HepG2 (cell line): ENCODE measurements around the gene FKBP1A. TPM values are rescaled to one million over a fixed set of nuclear protein-coding genes. Genes with fewer than 3 reads are reported as not detected.

Experiments
- CREM ChIP-seq, 2 experiments: sonication (generic) in 1 of 2; formaldehyde crosslinking in 1 of 2; IDR thresholded peaks; 2 replicates each; pipeline versions ENCODE4 v1.4.0 to v1.6.1; 2016 to 2020; ENCODE audit warnings: antibody characterized with exemption in 1 of 2, mild to moderate bottlenecking in 1 of 2, missing genetic modification reagents in 1 of 2
- DR1 ChIP-seq: sonication (generic); formaldehyde crosslinking; IDR thresholded peaks from 2 replicates; pipeline ENCODE4 v1.8.0; 2021; ENCODE audit warnings: mild to moderate bottlenecking, missing genetic modification reagents, inconsistent platforms
- ISX ChIP-seq: sonication (generic); formaldehyde crosslinking; conservative IDR thresholded peaks from 2 replicates; pipeline ENCODE4 v1.5.0; 2020; ENCODE audit warnings: missing genetic modification reagents
- NCOA1 ChIP-seq: sonication (generic); formaldehyde crosslinking; IDR thresholded peaks from 2 replicates; pipeline ENCODE4 v1.9.0; 2021; ENCODE audit warnings: missing genetic modification reagents
- TEAD2 ChIP-seq: sonication (generic); formaldehyde crosslinking; IDR thresholded peaks from 2 replicates; pipeline ENCODE4 v1.9.0; 2021; ENCODE audit warnings: missing genetic modification reagents
- XRCC5 ChIP-seq: fragments of 200-400 bp; formaldehyde crosslinking; optimal IDR thresholded peaks from 2 replicates; pipeline ENCODE3; 2017; ENCODE audit warnings: mild to moderate bottlenecking, low read length
- ZFP36 ChIP-seq: fragments of 150-350 bp; IDR thresholded peaks from 2 replicates; pipeline ENCODE4 v1.6.1; 2018; ENCODE audit warnings: borderline replicate concordance, low read length, low read depth; ENCODE audit not compliant: partially characterized antibody
- polyA plus RNA-seq, 8 experiments: library from polyadenylated mRNA; depleted of rRNA in 3 of 8; stranded (reverse) in 7 of 8; unstranded in 1 of 8; fragments of >200 nt; fragmentation: Illumina TruSeq in 4 of 8; extraction: Trizol in 4 of 8; gene quantifications; 2 replicates each; pipeline versions ENCODE4 v1.2.1 to v1.2.3, GENCODE V29; 2011 to 2016; ENCODE audit warnings: low read depth in 4 of 8, missing spikeins in 1 of 8, mixed read lengths in 1 of 8; ENCODE audit not compliant: insufficient read depth in 1 of 8
- total RNA-seq, 5 experiments: library from RNA; depleted of rRNA; stranded (reverse); fragments of >200 nt; fragmentation: Illumina TruSeq; extraction: Trizol; gene quantifications; 2 replicates each; pipeline ENCODE4 v1.2.3, GENCODE V29; 2016; ENCODE audit warnings: low read depth in 1 of 5
- TF ChIP-seq, protein P1 (sequence below): fragments of 450-650 bp; IDR thresholded peaks from 2 replicates; pipeline ENCODE4 v1.6.1; 2017
- TF ChIP-seq, protein P2 (sequence below), 2 experiments: sonication (generic) in 1 of 2; formaldehyde crosslinking in 1 of 2; IDR thresholded peaks; 2 replicates each; pipeline versions ENCODE4 v1.6.1 to v1.9.0; 2014 to 2022; ENCODE audit warnings: antibody characterized with exemption in 1 of 2, borderline replicate concordance in 1 of 2, inconsistent platforms in 1 of 2, low read depth in 1 of 2, missing genetic modification reagents in 1 of 2
- TF ChIP-seq, protein P3 (sequence below): sonication (generic); formaldehyde crosslinking; IDR thresholded peaks from 2 replicates; pipeline ENCODE4 v1.4.0; 2020; ENCODE audit warnings: mild to moderate bottlenecking, missing genetic modification reagents
- TF ChIP-seq, protein P4 (sequence below): sonication (generic); formaldehyde crosslinking; IDR thresholded peaks from 2 replicates; pipeline ENCODE4 v1.4.0; 2020; ENCODE audit warnings: mild to moderate bottlenecking, missing genetic modification reagents
- TF ChIP-seq, protein P5 (sequence below): sonication (generic); formaldehyde crosslinking; IDR thresholded peaks from 2 replicates; pipeline ENCODE4 v1.4.0; 2020; ENCODE audit warnings: mild to moderate bottlenecking, missing genetic modification reagents
- TF ChIP-seq, protein P6 (sequence below): IDR thresholded peaks from 2 replicates; pipeline ENCODE4 v1.6.1; 2016; ENCODE audit warnings: mild to moderate bottlenecking, missing biosample characterization, missing genetic modification reagents

FKBP1A gene
- total and polyA plus RNA-seq, 2 of the 13 experiments (the other 11 are each of a cell fraction or from before 2014, with no cell fraction given): 119 to 468 TPM

DNA sequence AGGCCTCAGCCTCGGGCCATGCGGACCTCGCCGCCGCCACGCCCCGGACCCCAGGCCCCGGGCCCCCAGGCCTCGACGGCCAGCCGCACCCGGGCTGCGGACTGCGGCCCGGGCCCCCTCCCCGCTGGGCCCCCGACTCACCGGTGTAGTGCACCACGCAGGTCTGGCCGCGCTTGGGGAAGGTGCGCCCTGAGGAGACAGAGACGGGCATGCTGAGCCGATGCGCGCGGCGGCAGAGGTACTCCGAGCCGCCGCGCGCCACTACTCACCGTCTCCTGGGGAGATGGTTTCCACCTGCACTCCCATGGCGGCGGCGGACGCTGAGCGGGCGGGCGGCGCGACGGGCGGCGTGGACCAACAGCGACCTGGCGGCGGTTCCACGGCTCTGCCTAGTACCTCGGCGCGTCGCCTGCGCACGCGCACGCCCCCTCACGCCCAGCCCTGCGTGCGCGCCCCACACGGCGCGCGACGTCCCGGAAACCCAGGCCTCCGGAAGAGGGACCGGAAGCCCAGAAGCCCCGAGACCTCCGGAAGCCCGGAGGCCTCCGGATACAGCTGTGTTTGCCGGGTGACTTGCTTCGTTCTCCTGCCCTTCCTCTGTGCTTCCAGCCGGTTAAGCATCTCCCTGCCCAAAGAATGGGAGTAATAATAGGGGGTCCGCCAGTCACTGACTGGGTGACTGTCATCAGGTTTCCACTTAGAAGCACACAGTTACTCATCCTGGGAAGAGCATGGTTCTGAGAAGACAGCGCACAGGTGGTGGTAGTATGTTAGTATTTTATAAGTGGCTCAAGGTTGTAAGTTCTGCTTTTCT, at the start of gene FKBP1A (continued):
- TF ChIP-seq, protein P1, sequence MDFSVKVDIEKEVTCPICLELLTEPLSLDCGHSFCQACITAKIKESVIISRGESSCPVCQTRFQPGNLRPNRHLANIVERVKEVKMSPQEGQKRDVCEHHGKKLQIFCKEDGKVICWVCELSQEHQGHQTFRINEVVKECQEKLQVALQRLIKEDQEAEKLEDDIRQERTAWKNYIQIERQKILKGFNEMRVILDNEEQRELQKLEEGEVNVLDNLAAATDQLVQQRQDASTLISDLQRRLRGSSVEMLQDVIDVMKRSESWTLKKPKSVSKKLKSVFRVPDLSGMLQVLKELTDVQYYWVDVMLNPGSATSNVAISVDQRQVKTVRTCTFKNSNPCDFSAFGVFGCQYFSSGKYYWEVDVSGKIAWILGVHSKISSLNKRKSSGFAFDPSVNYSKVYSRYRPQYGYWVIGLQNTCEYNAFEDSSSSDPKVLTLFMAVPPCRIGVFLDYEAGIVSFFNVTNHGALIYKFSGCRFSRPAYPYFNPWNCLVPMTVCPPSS: no peak
- 0 out of 2 replicates have a peak, but pooled peaks have one; percentile 27 for TF ChIP-seq NCOA1 (CRISPR knock-in tag)
- no peak for TF ChIP-seq ZFP36
- TF ChIP-seq, protein P2, sequence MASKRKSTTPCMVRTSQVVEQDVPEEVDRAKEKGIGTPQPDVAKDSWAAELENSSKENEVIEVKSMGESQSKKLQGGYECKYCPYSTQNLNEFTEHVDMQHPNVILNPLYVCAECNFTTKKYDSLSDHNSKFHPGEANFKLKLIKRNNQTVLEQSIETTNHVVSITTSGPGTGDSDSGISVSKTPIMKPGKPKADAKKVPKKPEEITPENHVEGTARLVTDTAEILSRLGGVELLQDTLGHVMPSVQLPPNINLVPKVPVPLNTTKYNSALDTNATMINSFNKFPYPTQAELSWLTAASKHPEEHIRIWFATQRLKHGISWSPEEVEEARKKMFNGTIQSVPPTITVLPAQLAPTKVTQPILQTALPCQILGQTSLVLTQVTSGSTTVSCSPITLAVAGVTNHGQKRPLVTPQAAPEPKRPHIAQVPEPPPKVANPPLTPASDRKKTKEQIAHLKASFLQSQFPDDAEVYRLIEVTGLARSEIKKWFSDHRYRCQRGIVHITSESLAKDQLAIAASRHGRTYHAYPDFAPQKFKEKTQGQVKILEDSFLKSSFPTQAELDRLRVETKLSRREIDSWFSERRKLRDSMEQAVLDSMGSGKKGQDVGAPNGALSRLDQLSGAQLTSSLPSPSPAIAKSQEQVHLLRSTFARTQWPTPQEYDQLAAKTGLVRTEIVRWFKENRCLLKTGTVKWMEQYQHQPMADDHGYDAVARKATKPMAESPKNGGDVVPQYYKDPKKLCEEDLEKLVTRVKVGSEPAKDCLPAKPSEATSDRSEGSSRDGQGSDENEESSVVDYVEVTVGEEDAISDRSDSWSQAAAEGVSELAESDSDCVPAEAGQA (IDR thresholded peaks at IDR 0.05; ENCODE audit: low read depth): no peak
- TF ChIP-seq, protein P2 (CRISPR knock-in tag; IDR thresholded peaks at IDR 0.05; ENCODE audit: borderline replicate concordance): no peak
- peak; percentile 22; the same call in 1 of the 2 replicates for TF ChIP-seq DR1
- peak; percentile 86 for TF ChIP-seq CREM (IDR thresholded peaks at IDR 0.05)
- no peak for TF ChIP-seq CREM (CRISPR knock-in tag; IDR thresholded peaks at IDR 0.05)
- TF ChIP-seq XRCC5: peak; percentile 98
- TF ChIP-seq, protein P3, sequence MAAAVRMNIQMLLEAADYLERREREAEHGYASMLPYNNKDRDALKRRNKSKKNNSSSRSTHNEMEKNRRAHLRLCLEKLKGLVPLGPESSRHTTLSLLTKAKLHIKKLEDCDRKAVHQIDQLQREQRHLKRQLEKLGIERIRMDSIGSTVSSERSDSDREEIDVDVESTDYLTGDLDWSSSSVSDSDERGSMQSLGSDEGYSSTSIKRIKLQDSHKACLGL (CRISPR knock-in tag): peak; percentile 90
- 0 out of 2 replicates have a peak, but pooled peaks have one; percentile 56 for TF ChIP-seq ISX
- TF ChIP-seq, protein P4, sequence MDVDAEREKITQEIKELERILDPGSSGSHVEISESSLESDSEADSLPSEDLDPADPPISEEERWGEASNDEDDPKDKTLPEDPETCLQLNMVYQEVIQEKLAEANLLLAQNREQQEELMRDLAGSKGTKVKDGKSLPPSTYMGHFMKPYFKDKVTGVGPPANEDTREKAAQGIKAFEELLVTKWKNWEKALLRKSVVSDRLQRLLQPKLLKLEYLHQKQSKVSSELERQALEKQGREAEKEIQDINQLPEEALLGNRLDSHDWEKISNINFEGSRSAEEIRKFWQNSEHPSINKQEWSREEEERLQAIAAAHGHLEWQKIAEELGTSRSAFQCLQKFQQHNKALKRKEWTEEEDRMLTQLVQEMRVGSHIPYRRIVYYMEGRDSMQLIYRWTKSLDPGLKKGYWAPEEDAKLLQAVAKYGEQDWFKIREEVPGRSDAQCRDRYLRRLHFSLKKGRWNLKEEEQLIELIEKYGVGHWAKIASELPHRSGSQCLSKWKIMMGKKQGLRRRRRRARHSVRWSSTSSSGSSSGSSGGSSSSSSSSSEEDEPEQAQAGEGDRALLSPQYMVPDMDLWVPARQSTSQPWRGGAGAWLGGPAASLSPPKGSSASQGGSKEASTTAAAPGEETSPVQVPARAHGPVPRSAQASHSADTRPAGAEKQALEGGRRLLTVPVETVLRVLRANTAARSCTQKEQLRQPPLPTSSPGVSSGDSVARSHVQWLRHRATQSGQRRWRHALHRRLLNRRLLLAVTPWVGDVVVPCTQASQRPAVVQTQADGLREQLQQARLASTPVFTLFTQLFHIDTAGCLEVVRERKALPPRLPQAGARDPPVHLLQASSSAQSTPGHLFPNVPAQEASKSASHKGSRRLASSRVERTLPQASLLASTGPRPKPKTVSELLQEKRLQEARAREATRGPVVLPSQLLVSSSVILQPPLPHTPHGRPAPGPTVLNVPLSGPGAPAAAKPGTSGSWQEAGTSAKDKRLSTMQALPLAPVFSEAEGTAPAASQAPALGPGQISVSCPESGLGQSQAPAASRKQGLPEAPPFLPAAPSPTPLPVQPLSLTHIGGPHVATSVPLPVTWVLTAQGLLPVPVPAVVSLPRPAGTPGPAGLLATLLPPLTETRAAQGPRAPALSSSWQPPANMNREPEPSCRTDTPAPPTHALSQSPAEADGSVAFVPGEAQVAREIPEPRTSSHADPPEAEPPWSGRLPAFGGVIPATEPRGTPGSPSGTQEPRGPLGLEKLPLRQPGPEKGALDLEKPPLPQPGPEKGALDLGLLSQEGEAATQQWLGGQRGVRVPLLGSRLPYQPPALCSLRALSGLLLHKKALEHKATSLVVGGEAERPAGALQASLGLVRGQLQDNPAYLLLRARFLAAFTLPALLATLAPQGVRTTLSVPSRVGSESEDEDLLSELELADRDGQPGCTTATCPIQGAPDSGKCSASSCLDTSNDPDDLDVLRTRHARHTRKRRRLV: no peak
- TF ChIP-seq, protein P5, sequence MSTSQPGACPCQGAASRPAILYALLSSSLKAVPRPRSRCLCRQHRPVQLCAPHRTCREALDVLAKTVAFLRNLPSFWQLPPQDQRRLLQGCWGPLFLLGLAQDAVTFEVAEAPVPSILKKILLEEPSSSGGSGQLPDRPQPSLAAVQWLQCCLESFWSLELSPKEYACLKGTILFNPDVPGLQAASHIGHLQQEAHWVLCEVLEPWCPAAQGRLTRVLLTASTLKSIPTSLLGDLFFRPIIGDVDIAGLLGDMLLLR (CRISPR knock-in tag): peak; percentile 42; the same call in 1 of the 2 replicates
- TF ChIP-seq, protein P6, sequence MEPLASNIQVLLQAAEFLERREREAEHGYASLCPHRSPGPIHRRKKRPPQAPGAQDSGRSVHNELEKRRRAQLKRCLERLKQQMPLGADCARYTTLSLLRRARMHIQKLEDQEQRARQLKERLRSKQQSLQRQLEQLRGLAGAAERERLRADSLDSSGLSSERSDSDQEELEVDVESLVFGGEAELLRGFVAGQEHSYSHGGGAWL (CRISPR knock-in tag): peak; percentile 94
- no peak for TF ChIP-seq TEAD2 (CRISPR knock-in tag)
